SK-N-SH treated with all-trans-retinoic acid at 6 μM for 48 hours (cell line): ENCODE data around the gene LRRC55.

Experiments
- ATAC-seq: fragments of 200-7000 bp; cut with Tn5 transposase; 3 replicates; pipeline ENCODE4 v1.9.1; 2020; ENCODE audit warnings: mild to moderate bottlenecking, moderate library complexity
- ARNTL ChIP-seq: fragments of 450-650 bp; formaldehyde crosslinking; IDR thresholded peaks from 2 replicates; pipeline ENCODE4 v1.5.0; 2020; ENCODE audit warnings: low read depth, mild to moderate bottlenecking, moderate library complexity, borderline replicate concordance
- BACH2 ChIP-seq: fragments of 250-450 bp; sonication (Bioruptor Pico); IDR thresholded peaks from 2 replicates; pipeline ENCODE4 v1.9.0; 2021; ENCODE audit warnings: mild to moderate bottlenecking, borderline replicate concordance
- CSDC2 ChIP-seq: fragments of 250-450 bp; sonication (Bioruptor Pico); IDR thresholded peaks from 2 replicates; pipeline ENCODE4 v1.5.0; 2020; ENCODE audit warnings: mild to moderate bottlenecking, moderate library complexity
- ESRRG ChIP-seq: fragments of 250-450 bp; sonication (Bioruptor Pico); IDR thresholded peaks from 2 replicates; pipeline ENCODE4 v1.6.1; 2021; ENCODE audit warnings: mild to moderate bottlenecking
- GLIS3 ChIP-seq: fragments of 250-450 bp; sonication (Bioruptor Pico); IDR thresholded peaks from 2 replicates; pipeline ENCODE4 v1.5.0; 2020; ENCODE audit warnings: mild to moderate bottlenecking, moderate library complexity
- ISL1 ChIP-seq: fragments of 250-450 bp; sonication (Bioruptor Pico); IDR thresholded peaks from 2 replicates; pipeline ENCODE4 v2.1.2; 2022; ENCODE audit warnings: mild to moderate bottlenecking, moderate library complexity
- OSR1 ChIP-seq: fragments of 250-450 bp; sonication (Bioruptor Pico); IDR thresholded peaks from 2 replicates; pipeline ENCODE4 v1.8.0; 2022; ENCODE audit warnings: moderate library complexity, mild to moderate bottlenecking, inconsistent platforms
- PATZ1 ChIP-seq: fragments of 250-450 bp; sonication (Bioruptor Pico); IDR thresholded peaks from 2 replicates; pipeline ENCODE4 v1.8.0; 2020; ENCODE audit warnings: mild to moderate bottlenecking, moderate library complexity, borderline replicate concordance
- PPARA ChIP-seq: fragments of 250-450 bp; sonication (Bioruptor Pico); IDR thresholded peaks from 2 replicates; pipeline ENCODE4 v1.5.0; 2020; ENCODE audit warnings: mild to moderate bottlenecking, borderline replicate concordance
- RARB ChIP-seq: fragments of 250-450 bp; sonication (Bioruptor Pico); IDR thresholded peaks from 2 replicates; pipeline ENCODE4 v1.8.0; 2021; ENCODE audit warnings: mild to moderate bottlenecking, moderate library complexity
- SNAI2 ChIP-seq: fragments of 250-450 bp; sonication (Bioruptor Pico); IDR thresholded peaks from 2 replicates; pipeline ENCODE4 v1.5.0; 2020; ENCODE audit warnings: mild to moderate bottlenecking, moderate library complexity
- TCF4 ChIP-seq: fragments of 250-450 bp; sonication (Bioruptor Pico); IDR thresholded peaks from 2 replicates; pipeline ENCODE4 v1.8.0; 2021; ENCODE audit warnings: mild to moderate bottlenecking, moderate library complexity, borderline replicate concordance
- TOX ChIP-seq: fragments of 250-450 bp; sonication (Bioruptor Pico); IDR thresholded peaks from 2 replicates; pipeline ENCODE4 v1.8.0; 2021; ENCODE audit warnings: mild to moderate bottlenecking, moderate library complexity, borderline replicate concordance
- ZC3H10 ChIP-seq: fragments of 250-450 bp; sonication (Bioruptor Pico); IDR thresholded peaks from 2 replicates; pipeline ENCODE4 v1.5.1; 2021; ENCODE audit warnings: mild to moderate bottlenecking, moderate library complexity
- ZFP3 ChIP-seq: fragments of 250-450 bp; sonication (Bioruptor Pico); IDR thresholded peaks from 2 replicates; pipeline ENCODE4 v1.5.0; 2020; ENCODE audit warnings: mild to moderate bottlenecking, moderate library complexity
- ZFP30 ChIP-seq: fragments of 450-650 bp; formaldehyde crosslinking; IDR thresholded peaks from 2 replicates; pipeline ENCODE4 v1.5.0; 2022; ENCODE audit warnings: mild to moderate bottlenecking, moderate library complexity
- ZNF565 ChIP-seq: fragments of 450-650 bp; formaldehyde crosslinking; conservative IDR thresholded peaks from 2 replicates; pipeline ENCODE4 v1.5.0; 2020; ENCODE audit warnings: low read depth, mild to moderate bottlenecking, moderate library complexity
- ZNF70 ChIP-seq: fragments of 450-650 bp; formaldehyde crosslinking; IDR thresholded peaks from 2 replicates; pipeline ENCODE4 v1.5.0; 2020; ENCODE audit warnings: mild to moderate bottlenecking, moderate library complexity
- ZNF8 ChIP-seq: fragments of 450-650 bp; formaldehyde crosslinking; IDR thresholded peaks from 2 replicates; pipeline ENCODE4 v1.5.0; 2020; ENCODE audit warnings: mild to moderate bottlenecking, moderate library complexity
- TF ChIP-seq, protein P1 (sequence below): fragments of 250-450 bp; sonication (Bioruptor Pico); IDR thresholded peaks from 2 replicates; pipeline ENCODE4 v1.8.0; 2021; ENCODE audit warnings: low read depth, mild to moderate bottlenecking, moderate library complexity, borderline replicate concordance
- TF ChIP-seq, protein P2 (sequence below): fragments of 250-450 bp; sonication (Bioruptor Pico); IDR thresholded peaks from 2 replicates; pipeline ENCODE4 v1.5.0; 2020; ENCODE audit warnings: mild to moderate bottlenecking, moderate library complexity
- TF ChIP-seq, protein P3 (sequence below): fragments of 250-450 bp; sonication (Bioruptor Pico); IDR thresholded peaks from 2 replicates; pipeline ENCODE4 v1.5.1; 2020; ENCODE audit warnings: low read depth, mild to moderate bottlenecking, moderate library complexity
- TF ChIP-seq, protein P4 (sequence below): fragments of 250-450 bp; sonication (Bioruptor Pico); IDR thresholded peaks from 2 replicates; pipeline ENCODE4 v1.5.1; 2021; ENCODE audit warnings: mild to moderate bottlenecking, moderate library complexity

The LRRC55 gene

DNA sequence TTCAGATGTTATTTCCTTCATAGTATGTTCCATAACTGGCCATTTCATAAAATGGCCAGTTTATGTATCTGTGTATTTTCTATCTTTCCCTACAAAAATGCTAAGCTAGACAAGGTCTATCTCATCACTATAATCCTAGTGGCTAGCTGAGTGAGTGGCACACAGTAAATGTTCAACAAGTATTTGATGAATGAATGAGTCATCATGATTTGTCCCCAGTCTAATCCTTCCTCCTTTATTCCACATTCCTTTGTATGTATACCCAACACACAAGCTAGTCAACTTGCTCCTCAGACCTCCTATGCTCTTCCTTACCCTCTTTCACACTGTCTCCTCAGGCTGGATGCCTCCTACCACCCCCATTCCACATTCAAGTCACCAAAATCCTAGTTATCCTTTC, 42.8 kb downstream of the LRRC55 start:
- ATAC-seq, result no peak

DNA sequence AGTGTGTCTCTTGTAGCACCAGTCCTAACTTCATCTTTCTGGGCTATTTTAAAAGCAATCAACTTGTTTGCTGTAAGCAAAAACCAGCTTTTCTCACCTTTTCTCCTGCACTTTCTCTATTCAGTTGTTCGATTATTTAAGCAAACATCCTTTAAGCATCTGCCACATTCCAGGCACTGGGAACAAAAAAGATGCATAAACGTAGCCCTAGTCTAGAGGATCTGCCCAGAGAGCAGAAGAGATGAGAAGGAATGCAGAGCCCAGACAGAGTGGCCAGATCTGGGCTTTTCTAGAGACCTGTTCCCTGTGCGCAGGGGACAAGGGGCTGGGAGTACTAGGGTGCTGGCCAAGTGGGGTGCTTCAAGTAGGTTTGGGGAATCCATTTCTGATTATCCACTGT, 46.8 kb downstream of the LRRC55 start:
- no peak for ATAC-seq
- TF ChIP-seq TCF4 (CRISPR knock-in tag), result no peak
- TF ChIP-seq BACH2 (CRISPR knock-in tag), result no peak
- no peak for TF ChIP-seq ZNF70
- TF ChIP-seq ZC3H10, result no peak
- TF ChIP-seq ZNF565 (CRISPR knock-in tag), result no peak
- TF ChIP-seq, protein P1, sequence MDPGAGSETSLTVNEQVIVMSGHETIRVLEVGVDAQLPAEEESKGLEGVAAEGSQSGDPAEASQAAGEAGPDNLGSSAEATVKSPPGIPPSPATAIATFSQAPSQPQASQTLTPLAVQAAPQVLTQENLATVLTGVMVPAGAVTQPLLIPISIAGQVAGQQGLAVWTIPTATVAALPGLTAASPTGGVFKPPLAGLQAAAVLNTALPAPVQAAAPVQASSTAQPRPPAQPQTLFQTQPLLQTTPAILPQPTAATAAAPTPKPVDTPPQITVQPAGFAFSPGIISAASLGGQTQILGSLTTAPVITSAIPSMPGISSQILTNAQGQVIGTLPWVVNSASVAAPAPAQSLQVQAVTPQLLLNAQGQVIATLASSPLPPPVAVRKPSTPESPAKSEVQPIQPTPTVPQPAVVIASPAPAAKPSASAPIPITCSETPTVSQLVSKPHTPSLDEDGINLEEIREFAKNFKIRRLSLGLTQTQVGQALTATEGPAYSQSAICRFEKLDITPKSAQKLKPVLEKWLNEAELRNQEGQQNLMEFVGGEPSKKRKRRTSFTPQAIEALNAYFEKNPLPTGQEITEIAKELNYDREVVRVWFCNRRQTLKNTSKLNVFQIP (CRISPR knock-in tag), result no peak
- TF ChIP-seq, protein P2, sequence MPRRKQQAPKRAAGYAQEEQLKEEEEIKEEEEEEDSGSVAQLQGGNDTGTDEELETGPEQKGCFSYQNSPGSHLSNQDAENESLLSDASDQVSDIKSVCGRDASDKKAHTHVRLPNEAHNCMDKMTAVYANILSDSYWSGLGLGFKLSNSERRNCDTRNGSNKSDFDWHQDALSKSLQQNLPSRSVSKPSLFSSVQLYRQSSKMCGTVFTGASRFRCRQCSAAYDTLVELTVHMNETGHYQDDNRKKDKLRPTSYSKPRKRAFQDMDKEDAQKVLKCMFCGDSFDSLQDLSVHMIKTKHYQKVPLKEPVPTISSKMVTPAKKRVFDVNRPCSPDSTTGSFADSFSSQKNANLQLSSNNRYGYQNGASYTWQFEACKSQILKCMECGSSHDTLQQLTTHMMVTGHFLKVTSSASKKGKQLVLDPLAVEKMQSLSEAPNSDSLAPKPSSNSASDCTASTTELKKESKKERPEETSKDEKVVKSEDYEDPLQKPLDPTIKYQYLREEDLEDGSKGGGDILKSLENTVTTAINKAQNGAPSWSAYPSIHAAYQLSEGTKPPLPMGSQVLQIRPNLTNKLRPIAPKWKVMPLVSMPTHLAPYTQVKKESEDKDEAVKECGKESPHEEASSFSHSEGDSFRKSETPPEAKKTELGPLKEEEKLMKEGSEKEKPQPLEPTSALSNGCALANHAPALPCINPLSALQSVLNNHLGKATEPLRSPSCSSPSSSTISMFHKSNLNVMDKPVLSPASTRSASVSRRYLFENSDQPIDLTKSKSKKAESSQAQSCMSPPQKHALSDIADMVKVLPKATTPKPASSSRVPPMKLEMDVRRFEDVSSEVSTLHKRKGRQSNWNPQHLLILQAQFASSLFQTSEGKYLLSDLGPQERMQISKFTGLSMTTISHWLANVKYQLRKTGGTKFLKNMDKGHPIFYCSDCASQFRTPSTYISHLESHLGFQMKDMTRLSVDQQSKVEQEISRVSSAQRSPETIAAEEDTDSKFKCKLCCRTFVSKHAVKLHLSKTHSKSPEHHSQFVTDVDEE (CRISPR knock-in tag), result no peak
- TF ChIP-seq SNAI2, result no peak
- TF ChIP-seq, protein P3, sequence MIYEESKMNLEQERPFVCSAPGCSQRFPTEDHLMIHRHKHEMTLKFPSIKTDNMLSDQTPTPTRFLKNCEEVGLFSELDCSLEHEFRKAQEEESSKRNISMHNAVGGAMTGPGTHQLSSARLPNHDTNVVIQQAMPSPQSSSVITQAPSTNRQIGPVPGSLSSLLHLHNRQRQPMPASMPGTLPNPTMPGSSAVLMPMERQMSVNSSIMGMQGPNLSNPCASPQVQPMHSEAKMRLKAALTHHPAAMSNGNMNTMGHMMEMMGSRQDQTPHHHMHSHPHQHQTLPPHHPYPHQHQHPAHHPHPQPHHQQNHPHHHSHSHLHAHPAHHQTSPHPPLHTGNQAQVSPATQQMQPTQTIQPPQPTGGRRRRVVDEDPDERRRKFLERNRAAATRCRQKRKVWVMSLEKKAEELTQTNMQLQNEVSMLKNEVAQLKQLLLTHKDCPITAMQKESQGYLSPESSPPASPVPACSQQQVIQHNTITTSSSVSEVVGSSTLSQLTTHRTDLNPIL, result no peak
- no peak for TF ChIP-seq ESRRG (CRISPR knock-in tag)

More for the DNA sequence above, 42.8 kb downstream of the LRRC55 start:
- TF ChIP-seq GLIS3, result no peak
- TF ChIP-seq, protein P1 (CRISPR knock-in tag), result no peak
- no peak for TF ChIP-seq RARB (CRISPR knock-in tag)
- TF ChIP-seq ZFP30 (CRISPR knock-in tag), result no peak
- TF ChIP-seq CSDC2 (CRISPR knock-in tag), result no peak
- no peak for TF ChIP-seq ZNF565 (CRISPR knock-in tag)
- no peak for TF ChIP-seq ARNTL
- no peak for TF ChIP-seq BACH2 (CRISPR knock-in tag)
- TF ChIP-seq, protein P4, sequence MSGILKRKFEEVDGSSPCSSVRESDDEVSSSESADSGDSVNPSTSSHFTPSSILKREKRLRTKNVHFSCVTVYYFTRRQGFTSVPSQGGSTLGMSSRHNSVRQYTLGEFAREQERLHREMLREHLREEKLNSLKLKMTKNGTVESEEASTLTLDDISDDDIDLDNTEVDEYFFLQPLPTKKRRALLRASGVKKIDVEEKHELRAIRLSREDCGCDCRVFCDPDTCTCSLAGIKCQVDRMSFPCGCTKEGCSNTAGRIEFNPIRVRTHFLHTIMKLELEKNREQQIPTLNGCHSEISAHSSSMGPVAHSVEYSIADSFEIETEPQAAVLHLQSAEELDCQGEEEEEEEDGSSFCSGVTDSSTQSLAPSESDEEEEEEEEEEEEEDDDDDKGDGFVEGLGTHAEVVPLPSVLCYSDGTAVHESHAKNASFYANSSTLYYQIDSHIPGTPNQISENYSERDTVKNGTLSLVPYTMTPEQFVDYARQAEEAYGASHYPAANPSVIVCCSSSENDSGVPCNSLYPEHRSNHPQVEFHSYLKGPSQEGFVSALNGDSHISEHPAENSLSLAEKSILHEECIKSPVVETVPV (CRISPR knock-in tag), result no peak
- no peak for TF ChIP-seq ZNF8 (CRISPR knock-in tag)
- no peak for TF ChIP-seq OSR1 (CRISPR knock-in tag)
- no peak for TF ChIP-seq ISL1
- no peak for TF ChIP-seq TCF4 (CRISPR knock-in tag)
- no peak for TF ChIP-seq ZFP3 (CRISPR knock-in tag)
- no peak for TF ChIP-seq TOX
- TF ChIP-seq, protein P3, result no peak
- no peak for TF ChIP-seq PPARA (CRISPR knock-in tag)
- TF ChIP-seq PATZ1 (CRISPR knock-in tag), result no peak
- TF ChIP-seq, protein P2 (CRISPR knock-in tag), result no peak
- no peak for TF ChIP-seq ZNF70
